Liver (tissue), 3 donors: ENCODE measurements around the gene ZNF770.

Experiments
- CTCF ChIP-seq: fragments of 150-350 bp; IDR thresholded peaks from 2 replicates; pipeline ENCODE4 v1.5.1; 2017; ENCODE audit warnings: improper control_type of control experiment, low read depth, low read length; ENCODE audit not compliant: missing input control
- EGR1 ChIP-seq, 2 donors: IDR thresholded peaks; 2 replicates each; pipeline ENCODE4 v1.6.1; 2016 to 2018; ENCODE audit warnings: antibody characterized with exemption in 2 of 2, low read depth in 2 of 2
- GABPA ChIP-seq, 2 donors: IDR thresholded peaks in 1 of 2; conservative IDR thresholded peaks in 1 of 2; 2 replicates each; pipeline ENCODE4 v1.6.1; 2016; ENCODE audit warnings: antibody characterized with exemption in 2 of 2, mild to moderate bottlenecking in 1 of 2, moderate library complexity in 1 of 2
- JUND ChIP-seq, 2 donors: IDR thresholded peaks; 2 replicates each; pipeline ENCODE4 v1.6.1; 2016; ENCODE audit warnings: antibody characterized with exemption in 2 of 2
- RAD21 ChIP-seq, 2 donors: IDR thresholded peaks; 2 replicates each; pipeline ENCODE4 v1.6.1; 2016; ENCODE audit warnings: antibody characterized with exemption in 2 of 2, mild to moderate bottlenecking in 2 of 2
- REST ChIP-seq: IDR thresholded peaks from 2 replicates; pipeline ENCODE4 v1.6.1; 2016; ENCODE audit warnings: antibody characterized with exemption, mild to moderate bottlenecking
- SP1 ChIP-seq: IDR thresholded peaks from 2 replicates; pipeline ENCODE4 v1.6.1; 2018; ENCODE audit warnings: antibody characterized with exemption, mild to moderate bottlenecking
- YY1 ChIP-seq: IDR thresholded peaks from 2 replicates; pipeline ENCODE4 v1.6.1; 2016; ENCODE audit warnings: antibody characterized with exemption, mild to moderate bottlenecking
- ZBTB33 ChIP-seq: IDR thresholded peaks from 2 replicates; pipeline ENCODE4 v1.6.1; 2016; ENCODE audit warnings: antibody characterized with exemption
- TF ChIP-seq, protein P1 (sequence below): IDR thresholded peaks from 2 replicates; pipeline ENCODE4 v1.6.1; 2016; ENCODE audit warnings: antibody characterized with exemption
- TF ChIP-seq, protein P2 (sequence below): IDR thresholded peaks from 2 replicates; pipeline ENCODE4 v1.6.1; 2016; ENCODE audit warnings: antibody characterized with exemption
- donor health status: healthy.
- donor health status: healthy.

- no peak for TF ChIP-seq CTCF
- no peak for TF ChIP-seq RAD21 (IDR thresholded peaks at IDR 0.05)
- no peak for TF ChIP-seq GABPA (IDR thresholded peaks at IDR 0.05 in 1 of 2, conservative IDR thresholded peaks at IDR 0.05 in 1 of 2)
- no peak for TF ChIP-seq REST
- TF ChIP-seq YY1 = no peak
- no peak for TF ChIP-seq JUND (IDR thresholded peaks at IDR 0.05)
- TF ChIP-seq, protein P1, sequence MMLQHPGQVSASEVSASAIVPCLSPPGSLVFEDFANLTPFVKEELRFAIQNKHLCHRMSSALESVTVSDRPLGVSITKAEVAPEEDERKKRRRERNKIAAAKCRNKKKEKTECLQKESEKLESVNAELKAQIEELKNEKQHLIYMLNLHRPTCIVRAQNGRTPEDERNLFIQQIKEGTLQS = no peak
- TF ChIP-seq, protein P2, sequence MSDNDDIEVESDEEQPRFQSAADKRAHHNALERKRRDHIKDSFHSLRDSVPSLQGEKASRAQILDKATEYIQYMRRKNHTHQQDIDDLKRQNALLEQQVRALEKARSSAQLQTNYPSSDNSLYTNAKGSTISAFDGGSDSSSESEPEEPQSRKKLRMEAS = no peak
- TF ChIP-seq EGR1 (IDR thresholded peaks at IDR 0.05; ENCODE audit: low read depth in 2 of 2) = no peak
- no peak for TF ChIP-seq ZBTB33
- TF ChIP-seq SP1 = no peak
Measured at GRCh38 chr15:35003928-35004327, 15.8 kb upstream of the ZNF770 start.
